Coronary artery (tissue), 2 donors: ENCODE measurements around the gene TMX1.

Source experiments
- DNase-seq: peaks from one replicate; pipeline ENCODE4 v3.0.0-alpha.2; 2017; ENCODE audit warnings: low spot score
- H3K27ac ChIP-seq, 2 donors: fragments of 200-600 bp; sonication (generic); one replicate each; pipeline ENCODE4 v1.5.1; 2016 to 2019
- H3K4me3 ChIP-seq: fragments of 200-600 bp; sonication (generic); 2 replicates; pipeline ENCODE4 v1.5.1; 2016; ENCODE audit warnings: mild to moderate bottlenecking, moderate library complexity
- CTCF ChIP-seq: fragments of 200-600 bp; sonication (generic); IDR thresholded peaks from one replicate; pipeline ENCODE4 v1.5.1; 2019; ENCODE audit warnings: antibody characterized with exemption

The TMX1 gene

GRCh38 chr14:51244591-51244990, 4.5 kb downstream of the TMX1 start:
- TF ChIP-seq CTCF = no peak

GRCh38 chr14:51246032-51246431, 6.0 kb downstream of the TMX1 start:
- DNase-seq = no peak
- Histone ChIP-seq H3K27ac (no peak overlapping the region), H3K4me3 (no peak overlapping the region)
- no peak for TF ChIP-seq CTCF

More at GRCh38 chr14:51244591-51244990, 4.5 kb downstream of the TMX1 start:
- Histone ChIP-seq H3K4me3 (no peak overlapping the region), H3K27ac (no peak overlapping the region)
- DNase-seq = no peak

- H3K27ac ChIP-seq = peak overlapping the region in 1 of 2 donors; percentile 18
- no peak for DNase-seq
- H3K4me3 ChIP-seq = no peak overlapping the region
- no peak for TF ChIP-seq CTCF
Observed at GRCh38 chr14:51248016-51248987, 8.3 kb downstream of the TMX1 start.

- no peak for DNase-seq
- no peak for TF ChIP-seq CTCF
Observed at GRCh38 chr14:51251486-51251885, 11.4 kb downstream of the TMX1 start.

GRCh38 chr14:51253880-51254279, 13.8 kb downstream of the TMX1 start:
- Histone ChIP-seq H3K4me3 (no peak overlapping the region), H3K27ac (no peak overlapping the region)
- no peak for DNase-seq
- no peak for TF ChIP-seq CTCF

More at GRCh38 chr14:51251486-51251885, 11.4 kb downstream of the TMX1 start:
- Histone ChIP-seq H3K27ac (no peak overlapping the region), H3K4me3 (no peak overlapping the region)

- no peak for DNase-seq
- no peak overlapping the region for H3K27ac ChIP-seq
- no peak overlapping the region for H3K4me3 ChIP-seq
- no peak for TF ChIP-seq CTCF
Observed at GRCh38 chr14:51258280-51258679, 18.2 kb downstream of the TMX1 start.

- no peak for DNase-seq
- no peak overlapping the region for H3K4me3 ChIP-seq
- no peak overlapping the region for H3K27ac ChIP-seq
- TF ChIP-seq CTCF = no peak
Observed at GRCh38 chr14:51258788-51259187, 18.7 kb downstream of the TMX1 start.
